SIG-M5 treated with dmso at 0.1 percent for 504 hours (cell line): ENCODE results near the gene TRIM37.
"Not testable (repeated sequence)": the region's sequence is repeated elsewhere in the genome, so short reads cannot be mapped to it uniquely, and the experiment has no call there.

Experiments used
- DNase-seq: peaks from one replicate; lab custom pipeline; 2025; ENCODE audit not compliant: unreplicated experiment; lab: John Stamatoyannopoulos, UW

The TRIM37 gene

GRCh38 chr17:58995247-58995940 lies 111.3 kb downstream of the TRIM37 start:
- DNase-seq, result no peak

GRCh38 chr17:58993311-58993710 lies 113.4 kb downstream of the TRIM37 start:
- no peak for DNase-seq

GRCh38 chr17:58991718-58992331 lies 114.9 kb downstream of the TRIM37 start:
- no peak for DNase-seq

- DNase-seq, result no peak
Measured at GRCh38 chr17:58989629-58990028, 117.1 kb downstream of the TRIM37 start.

GRCh38 chr17:58985971-58986370 lies 120.7 kb downstream of the TRIM37 start:
- no peak for DNase-seq

GRCh38 chr17:58985367-58985766 lies 121.3 kb downstream of the TRIM37 start:
- DNase-seq, result no peak

GRCh38 chr17:58982626-58983025 lies 124.1 kb downstream of the TRIM37 start:
- no peak for DNase-seq

GRCh38 chr17:58980706-58981481 lies 125.8 kb downstream of the TRIM37 start:
- DNase-seq, result no peak

GRCh38 chr17:58976541-58976940 lies 130.1 kb downstream of the TRIM37 start:
- DNase-seq, result no peak

- no peak for DNase-seq
Measured at GRCh38 chr17:58974354-58974753, 132.3 kb downstream of the TRIM37 start.

GRCh38 chr17:58970609-58971450 lies 135.8 kb downstream of the TRIM37 start:
- no peak for DNase-seq

- DNase-seq, result no peak
Measured at GRCh38 chr17:58969612-58970011, 137.1 kb downstream of the TRIM37 start.

- DNase-seq, result no peak
Measured at GRCh38 chr17:58969156-58969555, 137.5 kb downstream of the TRIM37 start.

- no peak for DNase-seq
Measured at GRCh38 chr17:58968426-58969061, 138.1 kb downstream of the TRIM37 start.

- DNase-seq, result no peak
Measured at GRCh38 chr17:58966208-58966607, 140.5 kb downstream of the TRIM37 start.

- no peak for DNase-seq
Measured at GRCh38 chr17:58965221-58965620, 141.5 kb downstream of the TRIM37 start.

GRCh38 chr17:58960068-58960467 lies 146.6 kb downstream of the TRIM37 start:
- DNase-seq, result peak; percentile 99

GRCh38 chr17:58957725-58958073 lies 149.0 kb downstream of the TRIM37 start:
- DNase-seq, result peak; percentile 68

- DNase-seq, result peak; percentile 68
Measured at GRCh38 chr17:58956997-58957724, 149.5 kb downstream of the TRIM37 start.

GRCh38 chr17:58954358-58954757 lies 152.3 kb downstream of the TRIM37 start:
- not testable (repeated sequence) for DNase-seq
